HG02970 (cell line): Measurements from ENCODE around the gene TM9SF4.
"Not testable (repeated sequence)": the region's sequence is repeated elsewhere in the genome, so short reads cannot be mapped to it uniquely, and the experiment has no call there.

Source experiments
- ATAC-seq: cut with Tn5 transposase; IDR thresholded peaks from one replicate; pipeline ENCODE4 v1.9.1; 2021; ENCODE audit warnings: mild to moderate bottlenecking, moderate library complexity, moderate number of reproducible peaks; ENCODE audit not compliant: unreplicated experiment, low FRiP score

Gene TM9SF4

DNA sequence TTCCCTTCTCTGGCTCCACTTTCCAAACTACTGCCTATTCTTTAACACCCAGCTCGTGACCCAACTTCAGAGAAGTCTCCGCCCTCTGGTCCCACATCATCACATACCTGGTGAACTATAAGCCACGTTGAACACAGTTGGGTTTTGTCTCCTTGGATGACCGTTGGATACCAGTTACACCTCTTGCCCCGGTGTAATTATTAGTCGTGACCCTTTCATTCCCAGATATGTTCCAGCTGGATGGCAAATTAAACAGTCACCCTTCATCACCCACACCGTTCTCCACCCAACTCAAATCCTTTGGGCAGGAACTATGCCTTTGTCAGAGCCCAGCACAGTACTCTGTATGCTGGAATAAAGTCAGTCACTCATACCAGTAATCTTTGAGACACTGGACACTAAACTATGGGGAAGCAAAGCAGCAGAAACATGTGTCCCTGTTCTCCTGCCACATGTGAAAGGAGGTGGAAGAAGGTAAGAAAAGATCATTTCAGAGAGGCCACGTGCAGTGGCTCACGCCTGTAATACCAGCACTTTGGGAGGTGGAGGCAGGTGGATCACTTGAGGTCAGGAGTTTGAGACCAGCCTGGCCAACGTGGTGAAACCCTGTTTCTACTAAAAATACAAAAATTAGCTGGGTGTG is 75.6 kb downstream of the TM9SF4 start:
- no peak for ATAC-seq

DNA sequence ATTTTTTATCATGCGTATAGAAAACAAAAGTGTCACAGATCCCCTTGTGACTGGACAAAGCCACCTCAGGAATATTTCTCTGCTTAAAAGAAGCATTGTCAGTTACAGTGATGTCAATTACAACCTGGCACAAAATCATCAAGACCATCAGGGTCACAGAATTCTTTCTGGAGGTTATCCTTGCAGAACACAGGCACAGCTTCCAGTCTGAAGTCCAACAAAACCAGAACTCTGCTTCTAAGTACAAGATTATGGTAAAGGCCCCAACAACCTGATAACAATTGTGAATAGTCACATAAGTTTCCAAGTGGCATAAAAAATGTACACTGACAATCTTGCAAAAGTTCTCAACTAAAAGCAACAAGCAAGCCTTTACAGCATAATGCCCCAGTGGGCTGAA is 77.0 kb downstream of the TM9SF4 start:
- no peak for ATAC-seq

DNA sequence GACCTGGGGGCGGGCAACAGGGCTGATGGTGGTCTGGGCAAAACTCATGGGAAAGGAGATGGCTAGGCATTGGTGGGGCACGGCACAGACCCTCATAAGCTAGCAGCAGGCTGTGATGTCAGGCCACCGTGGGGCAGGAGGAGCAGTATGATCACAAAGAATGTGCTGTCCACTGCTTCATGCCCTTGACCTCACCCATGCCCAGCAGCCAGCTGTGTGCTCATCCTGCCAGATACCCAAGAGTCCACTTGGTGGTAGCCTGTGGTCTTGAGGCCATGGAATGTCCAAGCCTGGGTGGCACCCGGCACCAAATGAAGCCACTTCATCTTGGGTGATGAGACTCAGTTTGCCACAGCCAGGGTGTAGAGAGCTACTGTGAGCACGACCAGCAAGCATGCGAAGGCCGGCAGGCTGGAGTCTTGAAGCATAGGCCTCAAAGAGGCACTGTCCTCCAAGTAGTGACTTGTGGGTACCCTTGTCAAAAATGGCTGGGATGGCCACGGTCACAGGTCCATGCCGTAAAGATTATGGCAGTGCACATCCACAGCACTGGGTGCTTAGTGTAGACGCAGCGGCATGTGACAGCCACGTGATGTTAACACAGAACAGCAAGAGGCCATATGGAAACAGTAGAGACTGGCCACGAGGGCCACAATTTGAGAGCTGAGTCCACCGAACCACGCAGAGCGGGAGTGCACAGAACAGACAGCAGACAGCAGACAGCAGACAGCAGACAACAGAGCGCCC is 79.0 kb downstream of the TM9SF4 start:
- no peak for ATAC-seq

DNA sequence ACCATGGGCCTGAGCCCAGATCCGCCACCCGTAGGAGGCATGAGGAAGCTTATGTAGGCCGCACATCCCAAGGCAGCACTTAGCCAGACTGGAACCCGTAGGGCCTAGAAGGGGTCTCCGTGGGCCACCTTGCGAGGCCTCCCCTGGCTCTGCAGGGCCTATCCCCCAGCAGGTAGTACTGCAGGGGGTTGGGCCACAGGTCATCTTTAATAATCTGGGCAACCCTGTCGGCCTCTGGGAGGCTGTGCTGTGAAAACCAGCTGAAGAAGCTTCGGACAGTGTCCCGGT is 79.6 kb downstream of the TM9SF4 start:
- ATAC-seq = no peak

DNA sequence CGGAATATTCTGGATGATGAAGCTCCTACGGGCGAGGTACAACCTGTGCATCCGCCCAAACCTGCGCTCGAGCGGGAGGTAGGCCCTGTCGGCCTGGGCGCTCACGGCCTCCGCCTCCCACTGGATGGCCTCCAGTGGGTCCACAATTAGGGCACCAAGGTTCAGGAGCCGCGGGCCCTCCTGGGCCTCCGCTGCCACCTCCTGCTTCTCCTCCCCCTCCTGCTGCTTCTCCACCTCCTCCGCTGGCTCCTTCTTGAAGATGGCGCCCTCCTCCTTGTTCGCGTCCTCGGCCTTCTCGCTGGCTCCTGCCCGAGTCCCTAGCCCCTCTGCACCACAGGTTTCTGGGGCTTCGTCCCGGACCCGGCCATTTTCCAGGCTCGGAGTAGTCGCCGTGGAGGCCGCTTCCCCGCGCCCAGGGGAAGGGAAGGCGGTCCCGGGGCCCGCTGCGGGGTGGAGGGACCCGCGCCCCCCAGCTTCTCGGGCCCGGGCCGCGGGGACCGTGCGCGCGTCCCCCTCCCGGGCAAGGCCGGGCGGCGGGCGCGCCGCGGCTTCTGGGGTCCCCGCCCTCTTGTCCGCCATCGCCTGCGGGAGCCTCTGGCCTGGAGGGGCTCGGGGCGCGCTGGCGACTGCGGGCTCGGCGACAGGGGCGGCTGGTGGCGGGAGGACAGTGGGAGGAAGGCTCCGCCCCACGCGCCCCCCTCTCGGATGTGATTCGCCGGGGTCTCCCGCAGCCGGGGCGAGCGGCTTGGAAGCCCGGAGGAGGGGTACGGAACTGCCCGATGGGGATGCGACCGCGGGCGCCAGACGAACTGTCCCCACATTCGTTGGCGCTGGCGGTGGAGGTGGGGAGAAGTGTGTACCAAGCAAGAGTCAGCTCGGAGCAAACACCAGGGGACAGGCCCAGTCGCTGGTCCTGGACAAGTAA is 80.4 kb downstream of the TM9SF4 start:
- no peak for ATAC-seq

DNA sequence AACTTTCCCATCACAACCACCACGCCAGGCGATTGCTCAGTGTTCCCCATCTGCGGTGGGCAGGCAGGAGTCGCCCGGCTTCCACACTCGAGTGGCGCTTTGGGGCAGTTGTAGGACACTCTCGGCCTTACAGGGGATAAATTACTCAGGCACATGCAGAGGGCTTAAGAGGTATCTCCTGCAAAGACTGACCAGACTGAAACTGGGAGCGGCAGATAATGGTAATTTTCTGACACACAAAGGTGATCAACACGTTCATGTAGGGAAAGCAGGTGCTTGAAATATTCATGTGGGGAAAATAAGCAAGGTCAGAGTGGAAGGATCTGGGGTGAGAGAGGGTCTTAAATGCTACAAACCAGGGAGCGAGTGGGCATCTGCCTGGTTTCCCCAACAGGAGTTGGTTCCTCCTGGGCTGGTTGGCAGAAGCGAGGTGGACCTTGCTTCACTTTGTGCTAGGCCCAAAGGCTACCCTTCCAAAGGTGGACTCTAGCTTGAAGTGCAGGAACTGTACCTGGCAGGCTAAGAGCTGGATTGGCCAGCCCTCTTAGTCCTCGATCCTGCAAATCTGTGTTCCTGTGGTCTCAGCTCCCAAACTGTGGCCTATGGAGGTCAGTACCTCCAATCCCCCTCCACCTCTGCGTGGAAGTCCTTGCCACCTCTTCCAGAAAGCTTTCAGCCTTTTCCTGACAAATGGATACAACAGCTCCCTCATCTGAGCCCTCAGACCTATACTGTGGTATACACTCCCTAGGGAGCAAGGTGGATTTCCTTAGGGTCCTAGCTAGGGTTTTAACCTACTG is 81.3 kb downstream of the TM9SF4 start:
- no peak for ATAC-seq

DNA sequence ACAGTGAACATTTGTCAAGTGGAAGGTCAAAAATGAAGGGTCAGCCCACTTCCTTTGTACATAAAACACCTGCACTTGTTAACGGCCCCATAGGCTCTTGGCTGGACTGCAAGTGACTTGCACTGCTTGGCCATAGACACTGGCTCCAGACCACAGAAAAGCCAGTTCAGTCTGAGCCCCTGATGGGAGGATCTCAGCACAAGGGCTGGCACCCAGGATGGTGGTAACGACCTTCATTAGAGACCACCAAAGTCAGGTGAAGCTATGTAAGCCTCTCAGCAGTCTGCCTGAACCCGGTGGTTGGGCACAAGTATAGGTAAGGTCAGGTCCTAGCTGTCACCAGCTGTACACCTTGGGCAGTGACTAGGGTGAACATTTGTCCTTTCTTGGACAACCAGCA is 81.9 kb downstream of the TM9SF4 start:
- ATAC-seq = no peak

DNA sequence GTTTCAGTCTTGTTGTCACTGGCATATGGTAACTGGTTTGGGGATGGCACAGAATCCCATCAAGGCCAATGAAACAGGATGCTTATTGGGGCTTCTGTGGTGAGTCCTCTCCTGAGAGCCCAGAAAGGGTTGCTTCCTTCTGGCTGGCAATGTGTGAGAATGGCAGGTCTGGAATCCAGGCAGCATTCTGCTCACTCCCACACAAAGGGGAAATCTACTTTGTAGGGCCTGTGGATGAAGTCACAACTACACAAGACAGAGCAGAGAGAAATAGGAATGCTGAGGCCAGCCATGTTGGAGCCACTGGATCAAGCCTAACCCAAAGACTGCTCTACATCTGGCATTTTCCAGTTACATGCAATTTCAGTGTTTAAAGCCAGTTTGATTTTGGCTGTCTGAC is 82.4 kb downstream of the TM9SF4 start:
- no peak for ATAC-seq

DNA sequence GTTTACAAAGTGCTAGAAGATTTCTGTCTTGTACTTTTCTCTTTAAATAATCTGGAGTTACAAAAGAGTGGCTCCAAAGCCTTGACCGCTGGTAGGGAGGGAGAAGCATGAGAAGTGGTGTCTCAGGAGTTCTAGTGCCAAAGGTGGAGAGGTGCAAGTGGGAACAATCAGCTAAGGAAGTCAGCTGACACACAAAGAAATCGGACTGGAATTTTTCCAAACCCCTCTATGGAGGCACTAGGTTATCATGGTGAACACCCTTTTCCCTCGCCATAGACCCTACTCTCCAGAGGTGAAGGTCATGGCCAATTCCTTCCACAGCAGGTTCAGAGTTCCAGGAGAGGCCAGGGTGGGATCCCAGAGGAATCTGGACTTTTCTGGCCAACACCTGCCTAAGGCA is 83.2 kb downstream of the TM9SF4 start:
- ATAC-seq = no peak

DNA sequence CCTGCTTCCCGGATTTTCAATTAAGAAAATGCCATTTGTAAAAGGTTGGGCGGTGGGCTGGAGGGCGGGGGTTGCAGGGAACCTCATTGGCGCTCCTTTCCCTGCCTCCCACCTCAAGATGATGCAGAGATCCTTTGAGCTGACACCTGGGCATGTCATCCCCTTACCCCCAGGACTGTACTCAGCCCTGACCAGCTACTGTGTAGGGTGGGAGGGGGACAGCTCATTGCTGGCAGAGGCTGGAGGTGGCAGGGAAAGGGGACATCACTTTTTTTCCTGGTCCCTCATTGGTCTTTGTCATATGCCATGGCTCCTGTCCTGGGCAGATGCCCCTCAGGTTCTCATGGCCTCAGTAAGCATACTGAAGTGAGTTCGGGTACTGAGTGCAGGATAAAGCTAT is 83.8 kb downstream of the TM9SF4 start:
- ATAC-seq = not testable (repeated sequence)

DNA sequence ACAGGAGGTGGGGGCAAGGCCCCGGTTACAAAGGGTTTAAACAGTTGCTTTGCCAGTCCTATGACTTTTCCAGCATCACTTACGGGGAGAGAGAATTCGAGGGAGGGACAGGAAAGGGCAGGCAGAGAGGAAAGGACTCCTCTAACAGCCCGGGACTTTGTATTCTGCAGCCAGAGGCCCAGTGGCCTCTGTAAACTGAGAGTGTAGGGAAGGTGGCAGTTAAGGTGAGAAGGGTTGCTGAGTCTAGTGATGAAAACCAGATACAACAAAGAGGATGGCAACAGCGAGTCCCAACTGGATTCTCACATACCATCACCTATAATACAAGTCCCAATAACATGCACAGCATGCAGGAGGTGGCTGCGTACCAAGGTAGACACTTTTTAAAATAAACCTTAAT is 84.5 kb downstream of the TM9SF4 start:
- ATAC-seq = no peak

DNA sequence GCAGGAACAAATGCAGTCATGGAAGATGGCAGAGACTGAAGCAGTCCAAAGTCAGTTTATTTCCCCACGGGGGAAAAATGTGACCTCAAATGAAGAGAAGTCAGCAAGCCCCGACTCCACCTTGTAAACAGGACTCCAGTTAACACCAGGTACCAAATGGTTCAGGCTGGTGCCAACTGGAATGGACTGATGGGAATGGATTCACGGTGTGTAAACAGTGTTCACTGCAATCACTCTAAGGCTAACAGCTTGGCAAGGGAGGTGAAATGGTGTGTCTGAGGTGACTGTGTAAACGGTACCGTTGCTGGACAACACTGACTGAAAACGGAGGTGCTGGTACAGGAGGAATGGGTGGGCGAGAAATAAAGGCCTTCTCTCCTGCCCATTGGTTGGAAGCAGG is 86.1 kb downstream of the TM9SF4 start:
- no peak for ATAC-seq

DNA sequence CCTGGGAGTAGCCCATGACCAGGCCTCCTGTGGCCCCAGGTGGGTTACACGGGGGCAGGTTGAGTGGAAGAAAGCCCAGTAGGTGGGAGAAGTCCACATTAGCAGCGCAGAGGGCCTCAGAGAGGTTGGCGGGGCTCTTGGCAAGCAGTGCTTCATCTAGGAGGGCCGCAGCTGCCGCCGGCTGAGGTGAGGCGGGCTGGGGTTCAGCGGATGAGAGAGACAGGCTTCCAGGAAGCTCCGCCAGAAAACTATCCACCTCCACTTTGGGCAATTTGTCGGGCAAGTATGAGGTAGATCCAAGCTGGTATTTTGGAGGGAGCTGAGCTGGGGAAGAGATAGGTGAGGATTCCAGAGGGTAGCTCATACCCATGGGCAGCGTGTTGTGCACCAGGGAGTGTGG is 87.1 kb downstream of the TM9SF4 start:
- not testable (repeated sequence) for ATAC-seq

DNA sequence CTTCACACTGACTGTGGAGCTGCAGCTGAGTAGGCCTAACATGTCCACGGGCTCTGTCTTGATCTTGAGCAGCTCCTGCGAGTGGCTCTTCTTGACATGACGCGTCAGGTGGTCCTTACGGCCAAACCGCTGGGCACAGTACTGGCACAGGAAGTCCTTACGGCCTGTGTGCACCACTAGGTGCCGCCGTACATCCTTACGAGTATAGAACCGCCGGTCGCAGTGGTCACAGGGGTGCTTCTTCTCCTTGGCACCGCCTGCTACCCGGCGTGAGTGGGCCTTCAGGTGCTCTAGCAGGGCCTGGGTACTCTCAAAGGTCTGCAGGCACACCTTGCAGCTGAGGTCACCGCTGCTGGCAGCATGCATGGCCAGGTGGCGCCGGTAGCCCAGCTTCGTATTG is 87.6 kb downstream of the TM9SF4 start:
- not testable (repeated sequence) for ATAC-seq

DNA sequence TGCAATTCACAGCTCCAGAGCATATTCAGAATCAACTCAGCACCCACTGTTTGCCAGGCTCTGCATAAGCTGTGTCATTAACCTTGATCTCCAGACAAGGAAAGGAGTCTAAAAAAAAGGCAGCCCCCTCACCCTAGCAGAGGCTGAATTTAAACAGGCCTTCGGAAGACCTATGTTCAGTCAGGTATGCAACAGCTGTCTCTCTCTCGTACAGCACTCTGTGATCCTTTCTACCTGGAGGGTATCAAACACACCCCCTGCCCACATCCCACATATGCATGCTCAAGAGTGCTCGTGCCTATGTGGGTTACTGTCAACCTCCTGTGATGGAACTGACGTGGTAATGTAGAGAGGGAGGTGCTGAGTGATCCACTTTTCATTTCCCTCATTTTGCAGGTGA is 89.5 kb downstream of the TM9SF4 start:
- no peak for ATAC-seq

DNA sequence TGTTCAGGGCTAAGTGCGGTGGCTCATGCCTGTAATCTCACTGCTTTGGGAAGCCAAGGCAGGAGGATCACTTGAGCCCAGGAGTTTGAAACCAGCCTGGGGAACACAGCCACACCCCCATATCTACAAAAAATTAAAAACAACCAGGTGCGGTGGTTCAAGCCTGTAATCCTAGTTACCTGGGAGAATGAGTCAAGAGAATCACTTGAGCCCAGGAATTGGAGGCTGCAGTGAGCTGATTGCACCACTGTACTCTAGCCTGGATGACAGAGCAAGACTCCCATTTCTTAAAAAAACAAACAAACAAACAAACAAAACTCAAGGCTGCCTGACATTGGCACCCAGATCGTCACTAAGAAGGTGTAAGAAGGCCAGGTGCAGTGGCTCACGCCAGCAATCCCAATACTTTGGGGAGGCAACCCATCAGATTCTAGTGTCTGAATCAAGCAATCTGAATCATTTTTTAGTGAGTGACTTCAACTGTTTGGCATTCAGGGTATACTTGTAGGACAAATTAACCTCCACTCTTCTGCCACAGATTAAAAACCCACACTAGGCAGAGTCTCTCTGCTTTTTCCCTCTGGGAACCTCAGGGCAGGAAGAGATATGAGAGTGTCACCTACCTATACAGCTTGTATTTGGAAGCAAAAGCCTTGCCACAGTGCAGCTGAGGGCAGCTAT is 91.9 kb downstream of the TM9SF4 start:
- ATAC-seq = no peak

DNA sequence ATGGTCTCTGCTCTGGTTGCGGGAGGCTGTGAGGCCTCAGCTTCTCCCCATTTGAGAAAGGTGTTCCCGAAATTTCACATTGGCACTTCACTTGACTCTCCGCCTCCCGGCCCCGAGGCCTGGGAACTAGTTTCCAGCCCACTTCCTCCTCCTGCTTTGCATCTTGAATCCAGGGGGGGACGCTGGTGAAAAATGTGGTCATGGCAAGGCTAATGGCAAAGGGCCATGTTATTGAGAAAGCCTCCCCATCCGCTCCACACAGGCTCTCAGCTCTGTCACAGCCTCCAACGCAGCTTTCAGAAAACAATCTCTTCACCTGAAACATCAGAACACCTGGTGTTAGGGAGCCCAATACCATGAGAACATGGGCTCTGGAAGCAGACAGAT is 92.5 kb downstream of the TM9SF4 start:
- no peak for ATAC-seq

DNA sequence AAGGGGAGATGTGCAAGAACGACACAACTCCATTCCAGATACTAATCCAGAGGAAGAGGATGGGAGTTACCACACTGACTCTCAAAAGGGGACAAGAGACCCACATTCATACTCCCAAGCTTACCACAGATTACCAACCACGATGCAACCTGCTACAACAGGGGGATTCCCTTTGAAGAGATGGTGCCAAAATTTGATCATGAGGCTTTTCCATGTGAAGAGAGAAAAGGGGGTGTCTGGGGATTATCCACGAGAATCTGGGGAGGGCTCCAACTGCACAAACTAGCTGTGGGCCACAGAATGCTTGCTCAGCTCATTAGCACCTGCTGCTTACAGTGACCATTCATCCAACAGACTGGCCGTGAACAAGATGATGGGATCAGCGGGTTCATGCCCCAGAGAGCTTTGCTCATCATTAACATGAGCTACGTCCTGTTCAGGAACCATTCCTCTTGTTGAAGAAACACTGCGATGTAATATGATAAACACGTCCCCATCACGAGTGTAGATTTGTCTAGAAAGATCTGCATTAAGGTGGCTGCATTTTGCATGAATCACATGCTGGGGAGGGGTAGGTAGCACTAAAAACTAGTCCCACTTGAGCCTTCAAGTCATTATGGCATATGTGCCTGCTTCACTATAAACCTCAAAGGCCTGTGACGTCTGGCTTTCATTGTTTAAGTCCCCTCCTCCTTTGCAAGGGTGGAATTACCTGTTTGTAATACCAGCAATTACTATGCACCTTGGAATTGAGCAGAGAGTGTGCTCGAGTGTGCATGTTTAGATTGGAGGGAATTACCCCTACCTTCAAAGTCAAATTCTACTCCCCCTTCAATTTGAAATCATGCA is 94.1 kb downstream of the TM9SF4 start:
- no peak for ATAC-seq
